ENCODE measurements around the gene MESP2.

DNA sequence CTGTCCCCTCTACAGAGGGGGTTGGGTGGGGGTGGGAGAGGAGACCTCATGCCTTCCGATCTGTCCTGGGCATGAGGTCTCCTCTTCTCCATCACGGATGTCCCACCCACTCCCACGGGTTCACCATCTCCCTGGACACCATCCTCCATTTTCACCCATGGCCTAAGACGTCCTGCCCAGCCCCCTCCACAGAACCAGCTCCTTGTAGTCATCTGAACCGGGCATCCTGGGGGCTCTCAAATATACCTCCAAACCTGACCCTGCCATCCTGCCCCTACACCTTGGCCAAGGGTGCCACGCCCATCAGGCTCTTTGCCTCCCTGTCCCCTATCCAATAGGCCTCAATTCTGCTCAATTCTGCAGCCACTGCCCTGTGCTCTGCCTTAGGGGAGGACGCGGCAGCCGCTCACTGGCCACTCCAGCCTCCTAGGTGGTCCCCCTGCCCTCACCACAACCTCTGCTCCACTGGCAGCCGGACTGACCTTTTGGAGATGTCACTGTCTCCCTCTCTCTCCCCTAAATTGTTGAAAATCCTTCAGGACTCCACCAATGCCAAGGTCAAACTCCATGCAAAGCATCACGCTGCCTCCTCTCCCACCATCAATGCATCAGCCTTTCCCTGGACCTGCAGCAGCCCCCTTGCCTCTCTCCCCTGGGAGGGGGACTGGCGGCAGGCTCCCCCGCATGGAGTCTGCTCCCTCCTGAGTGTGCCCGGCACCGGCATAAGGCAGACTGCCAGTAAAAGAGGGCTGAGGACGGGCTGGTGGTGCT, 47.9 kb downstream of the MESP2 start:
- TF ChIP-seq EZH2phosphoT487 (IDR thresholded peaks at IDR 0.05; ENCODE audit: insufficient read depth, low read depth), result no peak
- TF ChIP-seq EZH2 (IDR thresholded peaks at IDR 0.05; ENCODE audit: insufficient read depth, poor library complexity, severe bottlenecking), result no peak

Data from GM23248 (cell line).